Esophagus (tissue), 2 donors: ENCODE measurements around the gene BBOX1. TPM values are rescaled to one million over a fixed set of nuclear protein-coding genes. Genes with fewer than 3 reads are reported as not detected.
"Not testable (repeated sequence)": the region's sequence is repeated elsewhere in the genome, so short reads cannot be mapped to it uniquely, and the experiment has no call there.

Experiments
- H3K27ac ChIP-seq, 2 donors: one replicate each; pipeline ENCODE4 v1.5.1; 2013; ENCODE audit warnings: low read depth in 2 of 2, mild to moderate bottlenecking in 2 of 2, inconsistent platforms in 1 of 2, low read length in 1 of 2, moderate library complexity in 1 of 2
- H3K27me3 ChIP-seq, 2 donors: one replicate each; pipeline ENCODE4 v1.6.1; 2013; ENCODE audit warnings: low read length in 2 of 2, control low read depth in 1 of 2, mild to moderate bottlenecking in 1 of 2; ENCODE audit not compliant: insufficient read depth in 2 of 2, control insufficient read depth in 1 of 2
- H3K36me3 ChIP-seq, 2 donors: one replicate each; pipeline ENCODE4 v1.6.1; 2013; ENCODE audit warnings: low read length in 1 of 2; ENCODE audit not compliant: control insufficient read depth in 2 of 2, insufficient read depth in 2 of 2
- H3K4me1 ChIP-seq, 2 donors: one replicate each; pipeline ENCODE4 v1.6.1; 2013; ENCODE audit warnings: low read length in 1 of 2; ENCODE audit not compliant: control insufficient read depth in 2 of 2, insufficient read depth in 2 of 2
- H3K4me3 ChIP-seq, 2 donors: one replicate each; pipeline ENCODE4 v1.5.1; 2013; ENCODE audit warnings: low read length in 2 of 2, mild to moderate bottlenecking in 2 of 2, low read depth in 1 of 2, moderate library complexity in 1 of 2
- H3K9me3 ChIP-seq, 2 donors: one replicate each; pipeline ENCODE4 v1.6.1; 2013; ENCODE audit warnings: mild to moderate bottlenecking in 2 of 2, low read depth in 1 of 2, low read length in 1 of 2, moderate library complexity in 1 of 2; ENCODE audit not compliant: control insufficient read depth in 2 of 2, insufficient read depth in 1 of 2
- WGBS, 2 donors: extraction: QIAGEN DNeasy Blood & Tissue Kit; methylation state at CpG; one replicate each; pipeline ENCODE4 v1.1.7; 2013; 5-methylcytosine and 5-hydroxymethylcytosine counted together
- polyA plus RNA-seq, 2 donors: library from polyadenylated mRNA; stranded (reverse); fragments of 200-250 nt; gene quantifications; one replicate each; pipeline ENCODE4 v1.2.3, GENCODE V29; 2013
- donor health status: healthy with polysubstance abuse.
- donor health status: Bipolar disorder and iron deficiency.

BBOX1 gene
- polyA plus RNA-seq, 2 donors = 12.7 to 14.1 TPM

- Histone ChIP-seq H3K4me1 (no peaks in the 10 kb centered on the region), H3K27ac (no peak overlapping the region), H3K27me3 (no peaks in the 10 kb centered on the region), H3K36me3 (no peaks in the 10 kb centered on the region), H3K4me3 (no peak overlapping the region), H3K9me3 (no peaks in the 10 kb centered on the region)
Measured at GRCh38 chr11:27130806-27131205, 90.2 kb downstream of the BBOX1 start.

GRCh38 chr11:27135924-27136329, 95.3 kb downstream of the BBOX1 start:
- not testable (repeated sequence) for H3K4me3 ChIP-seq

GRCh38 chr11:27138716-27139115, 98.1 kb downstream of the BBOX1 start:
- Histone ChIP-seq H3K27me3 (no peaks in the 10 kb centered on the region), H3K27ac (no peak overlapping the region), H3K4me1 (no peaks in the 10 kb centered on the region), H3K36me3 (no peaks in the 10 kb centered on the region), H3K4me3 (no peak overlapping the region), H3K9me3 (peaks cover 3% of the 10 kb centered on the region in 2 donors)

More at GRCh38 chr11:27135924-27136329, 95.3 kb downstream of the BBOX1 start:
- H3K36me3 ChIP-seq, H3K9me3 ChIP-seq, H3K27me3 ChIP-seq, H3K4me1 ChIP-seq, H3K27ac ChIP-seq: not testable (repeated sequence)
- 81 to 89% methylated on average over 8 of the region's 8 CpGs for WGBS, 2 donors

DNA sequence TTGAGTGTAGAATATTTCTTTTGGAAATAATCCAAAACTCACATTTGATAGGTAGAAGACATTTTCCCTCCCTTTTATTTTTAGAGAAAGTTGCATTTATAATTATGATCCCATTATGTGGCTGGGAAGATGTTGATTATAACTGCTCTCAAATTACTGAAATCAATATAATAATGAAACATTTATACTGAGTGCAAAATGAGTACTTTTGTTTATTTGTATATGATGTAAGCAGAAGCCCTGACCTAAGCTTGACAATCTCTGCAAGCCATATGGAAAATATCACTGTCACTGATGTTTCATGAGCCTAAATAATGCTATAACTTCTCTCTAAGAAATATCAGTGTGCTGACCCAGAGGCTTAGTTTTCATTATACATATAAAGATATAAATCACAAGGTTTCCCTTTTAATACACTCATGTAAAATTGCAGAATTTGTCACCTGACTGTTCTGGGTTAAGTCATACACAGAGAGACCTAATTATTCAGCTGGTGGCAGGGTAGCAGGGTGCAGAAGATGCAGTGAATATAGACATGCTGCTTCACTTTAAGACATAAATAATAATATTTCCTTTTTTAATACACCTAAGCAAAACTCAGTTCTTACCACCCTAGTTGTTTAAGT, 99.2 kb downstream of the BBOX1 start:
- H3K27me3 ChIP-seq = no peaks in the 10 kb centered on the region
- no peaks in the 10 kb centered on the region for H3K36me3 ChIP-seq
- H3K9me3 ChIP-seq = peaks cover 3% of the 10 kb centered on the region in 2 donors
- H3K27ac ChIP-seq = no peak overlapping the region
- H3K4me1 ChIP-seq = no peaks in the 10 kb centered on the region
- H3K4me3 ChIP-seq = no peak overlapping the region

- no peaks in the 10 kb centered on the region for H3K36me3 ChIP-seq
- no peak overlapping the region for H3K4me3 ChIP-seq
- no peaks in the 10 kb centered on the region for H3K4me1 ChIP-seq
- peaks cover 3% of the 10 kb centered on the region in 2 donors for H3K9me3 ChIP-seq
- WGBS, 2 donors = 97 to 100% methylated on average over 1 of the region's 1 CpG
- H3K27ac ChIP-seq = no peak overlapping the region
- no peaks in the 10 kb centered on the region for H3K27me3 ChIP-seq
Measured at GRCh38 chr11:27141576-27141975, 101.0 kb downstream of the BBOX1 start.

GRCh38 chr11:27147916-27148315, 107.3 kb downstream of the BBOX1 start:
- Histone ChIP-seq H3K9me3 (no peaks in the 10 kb centered on the region), H3K36me3 (no peaks in the 10 kb centered on the region), H3K4me1 (no peaks in the 10 kb centered on the region), H3K27me3 (no peaks in the 10 kb centered on the region), H3K27ac (no peak overlapping the region), H3K4me3 (no peak overlapping the region)
- 96 to 100% methylated on average over 1 of the region's 1 CpG for WGBS, 2 donors

DNA sequence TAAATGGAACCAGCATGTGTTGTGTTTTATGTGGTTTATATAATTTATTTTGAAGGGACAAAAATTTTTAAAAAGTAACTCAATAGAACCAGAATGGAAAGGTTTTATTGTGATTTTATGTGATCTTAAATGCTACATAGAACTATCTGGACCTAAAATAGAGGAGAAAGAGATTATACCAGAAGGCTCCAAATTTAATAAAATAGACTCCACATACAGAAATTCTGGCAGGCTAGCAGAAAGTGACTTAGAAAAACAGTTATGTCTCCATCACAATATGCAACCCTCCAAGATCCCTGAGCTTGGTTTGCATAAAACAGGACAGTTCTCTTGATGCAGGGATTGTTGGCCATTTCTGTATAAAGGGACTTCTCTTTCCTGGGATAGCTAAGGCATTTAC, 107.9 kb downstream of the BBOX1 start:
- Histone ChIP-seq H3K9me3 (no peaks in the 10 kb centered on the region), H3K4me3 (no peak overlapping the region), H3K4me1 (no peaks in the 10 kb centered on the region), H3K36me3 (no peaks in the 10 kb centered on the region), H3K27ac (no peak overlapping the region), H3K27me3 (no peaks in the 10 kb centered on the region)

DNA sequence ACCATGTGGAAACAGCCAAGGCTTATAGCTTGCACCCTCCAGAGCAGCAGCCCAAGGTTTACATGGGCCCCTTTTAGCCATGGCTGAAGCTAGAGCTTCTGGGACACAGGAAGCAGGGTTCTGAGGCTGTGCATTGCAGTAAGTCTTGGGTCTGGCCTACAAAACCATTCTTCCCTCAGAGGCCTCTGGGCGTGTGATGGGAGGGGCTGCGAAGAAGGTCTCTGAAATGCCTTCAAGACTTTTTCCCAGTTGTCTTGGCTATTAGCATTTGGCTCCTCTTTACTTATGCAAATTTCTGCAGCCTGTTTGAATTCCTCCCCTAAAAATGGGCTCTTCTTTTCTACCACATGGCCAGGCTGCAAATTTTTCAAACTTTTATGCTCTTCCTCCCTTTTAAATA, 109.5 kb downstream of the BBOX1 start:
- WGBS, 2 donors = 86 to 89% methylated on average over 2 of the region's 2 CpGs
- Histone ChIP-seq H3K36me3 (no peaks in the 10 kb centered on the region), H3K9me3 (no peaks in the 10 kb centered on the region), H3K4me3 (no peak overlapping the region), H3K27me3 (no peaks in the 10 kb centered on the region), H3K4me1 (no peaks in the 10 kb centered on the region), H3K27ac (no peak overlapping the region)

DNA sequence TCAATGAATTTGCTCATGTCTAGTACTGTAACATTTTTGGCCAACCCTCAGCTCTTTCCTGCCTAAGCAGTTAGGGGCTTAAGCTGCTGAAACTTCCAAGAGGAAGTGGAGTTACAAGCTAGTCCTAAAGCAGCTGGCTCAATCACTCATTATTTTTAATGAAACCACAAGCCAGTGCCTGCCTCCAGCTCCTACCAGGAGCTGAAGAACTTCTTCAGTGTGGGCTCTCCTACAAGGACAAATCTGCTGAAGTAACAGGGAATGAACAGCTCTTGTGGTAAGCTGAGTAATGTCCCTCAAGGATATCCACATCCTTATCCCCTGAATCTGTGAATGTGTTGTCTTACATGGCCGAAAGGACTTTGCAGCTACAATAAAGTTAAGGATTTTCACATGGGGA, 112.5 kb downstream of the BBOX1 start:
- no peaks in the 10 kb centered on the region for H3K4me1 ChIP-seq
- no peak overlapping the region for H3K4me3 ChIP-seq
- no peaks in the 10 kb centered on the region for H3K27me3 ChIP-seq
- WGBS, 2 donors = 86 to 99% methylated on average over 1 of the region's 1 CpG
- no peak overlapping the region for H3K27ac ChIP-seq
- H3K36me3 ChIP-seq = no peaks in the 10 kb centered on the region
- H3K9me3 ChIP-seq = no peaks in the 10 kb centered on the region

DNA sequence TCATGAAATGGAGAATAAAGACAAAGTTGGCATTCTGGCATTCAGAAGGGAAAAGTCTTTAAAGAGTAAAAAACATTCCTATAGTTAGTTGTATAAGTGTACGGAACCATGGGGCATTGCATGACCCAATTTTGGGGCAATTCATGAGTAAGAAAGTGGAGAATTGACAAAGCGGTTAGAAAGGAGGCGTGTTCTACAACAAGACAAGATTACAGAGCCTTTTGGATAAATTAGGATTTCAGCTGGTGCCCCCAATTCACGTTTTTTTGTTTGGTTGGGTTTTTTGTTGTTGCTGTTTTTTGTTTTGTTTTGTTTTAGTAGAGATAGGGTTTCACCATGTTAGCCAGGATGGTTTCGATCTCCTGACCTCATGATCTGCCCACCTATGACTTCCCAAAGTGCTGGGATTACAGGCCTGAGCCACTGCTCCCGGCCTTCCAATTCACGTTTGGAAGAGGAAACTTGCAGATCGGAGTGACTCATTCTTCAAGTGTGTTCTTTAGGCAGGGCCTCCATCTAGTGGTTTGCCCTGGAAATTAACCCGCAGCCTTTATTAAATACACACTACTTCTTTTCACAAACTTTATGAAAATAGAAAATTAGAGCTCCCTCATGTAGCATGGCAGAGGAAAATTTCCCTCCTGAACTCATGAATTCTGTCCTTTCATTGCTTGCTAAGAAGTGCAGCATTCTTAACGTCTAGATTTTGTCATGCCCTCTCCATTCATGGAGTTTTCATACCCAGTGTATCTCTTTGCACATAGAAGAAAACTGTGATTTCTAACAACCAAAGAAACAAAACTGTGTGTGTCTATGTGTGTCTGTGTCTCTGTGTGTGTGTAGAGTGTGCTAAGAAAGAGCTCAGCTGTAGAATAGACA, 118.1 kb downstream of the BBOX1 start:
- 32 to 35% methylated on average over 10 of the region's 10 CpGs for WGBS, 2 donors
- H3K36me3 ChIP-seq = no peaks in the 10 kb centered on the region
- H3K27ac ChIP-seq = no peak overlapping the region
- H3K4me1 ChIP-seq = no peaks in the 10 kb centered on the region
- no peaks in the 10 kb centered on the region for H3K27me3 ChIP-seq
- no peaks in the 10 kb centered on the region for H3K9me3 ChIP-seq
- H3K4me3 ChIP-seq = no peak overlapping the region
